Gastrocnemius medialis (tissue), 4 donors: ENCODE measurements around the gene PPEF1.

Experiments
- CTCF ChIP-seq, 5 experiments: fragments of 450-650 bp in 3 of 5; fragments of 200-600 bp in 2 of 5; sonication (generic) in 2 of 5; IDR thresholded peaks in 4 of 5; conservative IDR thresholded peaks in 1 of 5; 1 replicate in 4 of 5; 2 replicates in 1 of 5; pipeline ENCODE4 v1.5.1; 2016 to 2019; ENCODE audit warnings: antibody characterized with exemption in 5 of 5, mild to moderate bottlenecking in 3 of 5, moderate library complexity in 3 of 5
- POLR2A ChIP-seq, 2 donors: fragments of 450-650 bp; IDR thresholded peaks; one replicate each; pipeline ENCODE4 v1.6.1; 2017; ENCODE audit warnings: antibody characterized with exemption in 2 of 2, mild to moderate bottlenecking in 2 of 2, moderate library complexity in 2 of 2

- TF ChIP-seq CTCF (IDR thresholded peaks at IDR 0.05 in 4 of 5, conservative IDR thresholded peaks at IDR 0.05 in 1 of 5) (no peak), POLR2A (IDR thresholded peaks at IDR 0.05) (no peak)
These were observed 149.2 kb downstream of the PPEF1 start for GRCh38 chrX:18856645-18856997.
